Activated T-cell treated with anti-CD3 and anti-CD28 coated beads, Interleukin-2, amount 50 U/mL, for 24 hours (primary cell): Measurements from ENCODE around the gene GMDS.

Experiments used
- DNase-seq: peaks from one replicate; pipeline ENCODE4 v3.0.0-alpha.2; 2020
- H3K27ac Mint-ChIP-seq: 2 replicates; pipeline ENCODE4 v1.8.0; 2020; ENCODE audit warnings: mild to moderate bottlenecking, mixed read lengths
- H3K27me3 Mint-ChIP-seq: 2 replicates; pipeline ENCODE4 v1.8.0; 2020; ENCODE audit warnings: mixed read lengths
- H3K36me3 Mint-ChIP-seq: 2 replicates; pipeline ENCODE4 v1.8.0; 2020; ENCODE audit warnings: low read depth, mixed read lengths
- H3K4me1 Mint-ChIP-seq: 2 replicates; pipeline ENCODE4 v1.8.0; 2020; ENCODE audit warnings: low read depth, mixed read lengths
- H3K4me3 Mint-ChIP-seq: 2 replicates; pipeline ENCODE4 v1.8.0; 2020; ENCODE audit warnings: mild to moderate bottlenecking, moderate library complexity, mixed read lengths
- H3K9me3 Mint-ChIP-seq: 2 replicates; pipeline ENCODE4 v1.8.0; 2020; ENCODE audit warnings: mixed read lengths

GMDS gene

DNA sequence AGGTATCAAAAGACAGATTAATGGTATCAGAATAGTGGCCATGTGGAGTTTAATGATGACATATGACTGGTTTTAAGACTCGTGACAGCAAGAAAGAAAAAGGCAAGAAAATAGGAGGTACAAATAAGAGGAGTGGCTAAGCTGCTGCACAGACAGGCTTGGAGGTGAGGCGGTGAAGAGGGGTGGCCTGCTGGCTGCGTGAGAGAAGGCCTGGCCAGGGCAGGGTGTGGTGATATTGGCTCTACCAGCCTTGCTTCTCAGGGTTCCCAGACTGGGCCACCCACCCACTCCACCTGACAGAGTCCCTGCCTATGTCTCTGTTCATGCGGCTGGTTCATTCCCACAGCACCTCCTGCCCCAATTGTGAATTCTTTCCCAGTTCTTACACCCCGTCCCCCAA, 529.0 kb downstream of the GMDS start:
- H3K4me3 Mint-ChIP-seq: no peak overlapping the region
- no peak for DNase-seq
- H3K4me1 Mint-ChIP-seq: no peaks in the 10 kb centered on the region
- H3K36me3 Mint-ChIP-seq: peaks cover 21% of the 10 kb centered on the region
- H3K9me3 Mint-ChIP-seq: no peaks in the 10 kb centered on the region
- H3K27me3 Mint-ChIP-seq: no peaks in the 10 kb centered on the region
- H3K27ac Mint-ChIP-seq: no peak overlapping the region

DNA sequence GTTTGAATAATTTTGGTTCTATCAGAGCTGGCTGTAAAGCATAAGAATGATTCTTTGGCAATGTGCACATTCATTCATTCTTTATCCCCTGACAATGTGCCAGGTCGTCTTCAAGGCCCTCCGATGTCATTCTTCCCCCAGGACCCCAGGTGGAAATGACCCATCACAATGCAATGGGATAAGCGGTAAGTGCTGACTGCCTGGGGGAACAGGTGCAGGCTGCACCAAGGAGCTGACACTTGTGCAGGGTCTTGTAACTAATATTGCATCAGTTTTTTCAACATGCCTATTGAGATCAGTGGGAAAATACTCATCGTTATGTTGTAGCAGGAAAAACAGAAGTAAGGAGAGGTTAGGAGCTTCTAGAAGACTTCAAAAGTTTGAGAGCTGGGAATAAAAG, 530.1 kb downstream of the GMDS start:
- no peaks in the 10 kb centered on the region for H3K27me3 Mint-ChIP-seq
- no peak overlapping the region for H3K4me3 Mint-ChIP-seq
- peaks cover 21% of the 10 kb centered on the region for H3K36me3 Mint-ChIP-seq
- no peaks in the 10 kb centered on the region for H3K9me3 Mint-ChIP-seq
- no peak for DNase-seq
- no peak overlapping the region for H3K27ac Mint-ChIP-seq
- H3K4me1 Mint-ChIP-seq: no peaks in the 10 kb centered on the region

- Mint-ChIP-seq H3K9me3 (no peaks in the 10 kb centered on the region), H3K27ac (no peak overlapping the region), H3K27me3 (no peaks in the 10 kb centered on the region), H3K36me3 (peaks cover 21% of the 10 kb centered on the region), H3K4me1 (no peaks in the 10 kb centered on the region), H3K4me3 (no peak overlapping the region)
- DNase-seq: no peak
These were observed 530.8 kb downstream of the GMDS start for GRCh38 chr6:1714654-1715053.

GRCh38 chr6:1713016-1713600, 532.3 kb downstream of the GMDS start:
- DNase-seq: no peak
- Mint-ChIP-seq H3K9me3 (no peaks in the 10 kb centered on the region), H3K27me3 (no peaks in the 10 kb centered on the region)

DNA sequence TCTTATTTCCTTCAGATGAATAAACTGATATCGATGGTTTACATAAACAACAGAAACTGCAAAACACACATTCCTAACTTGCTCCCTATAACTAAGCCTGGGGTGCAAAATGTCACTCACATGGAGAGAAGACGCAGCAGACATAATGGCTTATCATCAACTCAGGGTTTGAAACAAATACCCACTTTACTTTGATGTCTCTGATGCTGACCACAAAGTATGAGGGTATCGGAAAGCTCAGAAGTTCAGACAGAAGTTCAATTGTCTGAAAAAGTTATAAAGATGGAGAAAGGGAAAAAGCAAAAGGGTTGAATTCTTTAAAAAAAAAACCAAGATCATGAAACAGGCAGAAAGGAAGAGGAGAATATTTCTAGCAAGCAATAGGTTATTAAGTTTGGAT, 533.0 kb downstream of the GMDS start:
- no peaks in the 10 kb centered on the region for H3K9me3 Mint-ChIP-seq
- H3K4me1 Mint-ChIP-seq: no peaks in the 10 kb centered on the region
- no peak for DNase-seq
- no peak overlapping the region for H3K27ac Mint-ChIP-seq
- no peaks in the 10 kb centered on the region for H3K27me3 Mint-ChIP-seq
- H3K4me3 Mint-ChIP-seq: no peak overlapping the region
- peaks cover 15% of the 10 kb centered on the region for H3K36me3 Mint-ChIP-seq

More at GRCh38 chr6:1713016-1713600, 532.3 kb downstream of the GMDS start:
- Mint-ChIP-seq H3K27ac (no peak overlapping the region), H3K4me1 (no peaks in the 10 kb centered on the region), H3K36me3 (peaks cover 18% of the 10 kb centered on the region), H3K4me3 (no peak overlapping the region)

- Mint-ChIP-seq H3K4me3 (no peak overlapping the region), H3K4me1 (no peaks in the 10 kb centered on the region), H3K9me3 (no peaks in the 10 kb centered on the region), H3K27ac (no peak overlapping the region), H3K36me3 (peaks cover 10% of the 10 kb centered on the region), H3K27me3 (no peaks in the 10 kb centered on the region)
- no peak for DNase-seq
These were observed 534.3 kb downstream of the GMDS start for GRCh38 chr6:1711136-1711535.

DNA sequence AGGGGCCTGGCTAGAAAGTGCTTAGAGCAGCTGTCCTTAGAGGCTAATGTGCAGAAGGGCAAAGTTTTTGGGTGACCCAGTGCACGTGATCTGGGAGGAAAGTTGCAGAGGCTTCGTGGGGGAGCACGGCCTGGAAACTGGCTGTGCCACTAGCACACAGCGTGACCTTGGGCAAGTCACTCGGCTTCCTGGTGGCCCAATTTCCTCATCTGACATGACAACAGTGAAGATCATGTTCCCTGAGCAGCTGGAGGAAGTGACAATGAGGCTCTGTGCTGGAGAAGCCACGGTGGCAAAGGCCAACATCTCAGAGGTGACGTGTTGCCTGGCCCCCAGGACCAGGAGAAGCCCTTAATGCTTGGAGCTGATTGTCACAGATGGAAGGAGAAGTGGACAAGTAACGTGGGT, 536.2 kb downstream of the GMDS start:
- no peak overlapping the region for H3K4me3 Mint-ChIP-seq
- no peaks in the 10 kb centered on the region for H3K27me3 Mint-ChIP-seq
- no peak for DNase-seq
- H3K9me3 Mint-ChIP-seq: no peaks in the 10 kb centered on the region
- peaks cover under 1% of the 10 kb centered on the region for H3K36me3 Mint-ChIP-seq
- no peak overlapping the region for H3K27ac Mint-ChIP-seq
- no peaks in the 10 kb centered on the region for H3K4me1 Mint-ChIP-seq

DNA sequence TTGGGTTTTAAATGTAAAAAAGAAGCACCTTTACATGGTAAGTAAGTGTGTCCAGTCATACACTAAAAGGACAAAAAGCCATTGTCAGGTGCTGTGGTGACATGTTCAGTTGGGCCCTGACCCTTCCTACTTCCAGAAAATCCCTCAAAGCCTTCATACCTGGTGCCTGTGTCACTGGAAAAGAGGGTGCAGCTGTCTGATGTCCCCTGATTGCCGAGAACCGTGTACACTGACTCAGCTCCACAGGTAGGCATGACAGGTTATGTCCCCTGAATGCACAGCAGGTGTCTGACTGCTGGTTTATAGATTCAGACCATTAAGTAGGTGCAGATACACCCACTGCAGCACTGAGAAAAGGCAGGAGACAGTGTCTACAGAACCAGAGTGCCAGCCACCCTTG, 536.6 kb downstream of the GMDS start:
- no peaks in the 10 kb centered on the region for H3K4me1 Mint-ChIP-seq
- H3K36me3 Mint-ChIP-seq: no peaks in the 10 kb centered on the region
- no peak for DNase-seq
- no peak overlapping the region for H3K27ac Mint-ChIP-seq
- no peaks in the 10 kb centered on the region for H3K9me3 Mint-ChIP-seq
- H3K4me3 Mint-ChIP-seq: no peak overlapping the region
- no peaks in the 10 kb centered on the region for H3K27me3 Mint-ChIP-seq

DNA sequence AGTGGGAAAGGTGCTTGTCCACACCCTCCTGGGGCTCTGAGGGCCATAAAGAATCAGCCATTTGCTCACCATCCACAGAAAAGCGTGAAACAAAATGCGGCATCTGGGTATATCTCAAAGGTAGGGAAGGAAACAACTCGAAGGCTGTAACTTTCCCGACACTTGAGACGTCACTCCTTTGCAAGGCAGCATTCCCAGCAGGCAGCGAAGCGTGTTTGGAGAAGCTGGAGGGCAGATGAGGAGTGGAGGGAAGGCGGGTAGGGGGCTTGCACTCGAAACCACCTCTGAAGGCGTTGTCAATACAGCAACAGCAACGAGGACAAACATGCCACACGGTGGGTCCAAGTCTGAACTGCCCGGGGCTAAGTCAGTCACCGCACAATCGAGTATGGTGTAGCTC, 537.3 kb downstream of the GMDS start:
- DNase-seq: no peak
- no peaks in the 10 kb centered on the region for H3K9me3 Mint-ChIP-seq
- H3K4me3 Mint-ChIP-seq: no peak overlapping the region
- no peaks in the 10 kb centered on the region for H3K4me1 Mint-ChIP-seq
- no peaks in the 10 kb centered on the region for H3K27me3 Mint-ChIP-seq
- H3K27ac Mint-ChIP-seq: no peak overlapping the region
- no peaks in the 10 kb centered on the region for H3K36me3 Mint-ChIP-seq

GRCh38 chr6:1705630-1706029, 539.8 kb downstream of the GMDS start:
- no peak overlapping the region for H3K27ac Mint-ChIP-seq
- DNase-seq: no peak
- H3K4me1 Mint-ChIP-seq: no peaks in the 10 kb centered on the region
- no peak overlapping the region for H3K4me3 Mint-ChIP-seq
- no peaks in the 10 kb centered on the region for H3K36me3 Mint-ChIP-seq
- no peaks in the 10 kb centered on the region for H3K9me3 Mint-ChIP-seq
- no peaks in the 10 kb centered on the region for H3K27me3 Mint-ChIP-seq

DNA sequence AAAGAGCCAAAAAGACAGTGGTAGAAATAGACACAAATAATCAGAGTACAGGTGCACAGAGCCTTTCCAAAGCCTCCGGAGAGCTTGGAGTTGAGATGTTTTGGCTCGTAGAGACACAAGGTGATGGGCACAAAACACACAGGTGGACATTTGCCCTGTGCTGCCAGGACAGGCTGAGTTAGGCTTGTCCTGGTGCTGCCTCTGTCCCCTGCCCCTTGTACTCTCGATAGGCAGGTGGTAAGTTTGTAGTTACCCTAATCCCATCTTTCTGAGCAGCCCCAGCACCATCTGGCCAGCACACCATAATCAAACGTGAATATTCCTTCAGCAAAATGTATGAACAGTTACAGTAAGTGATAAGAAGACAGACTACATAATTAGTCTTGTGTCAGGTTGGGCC, 540.2 kb downstream of the GMDS start:
- DNase-seq: no peak
- H3K27ac Mint-ChIP-seq: no peak overlapping the region
- no peaks in the 10 kb centered on the region for H3K36me3 Mint-ChIP-seq
- no peaks in the 10 kb centered on the region for H3K9me3 Mint-ChIP-seq
- H3K4me3 Mint-ChIP-seq: no peak overlapping the region
- H3K4me1 Mint-ChIP-seq: no peaks in the 10 kb centered on the region
- no peaks in the 10 kb centered on the region for H3K27me3 Mint-ChIP-seq

GRCh38 chr6:1704711-1705110, 540.7 kb downstream of the GMDS start:
- DNase-seq: no peak
- Mint-ChIP-seq H3K27ac (no peak overlapping the region), H3K9me3 (no peaks in the 10 kb centered on the region)

DNA sequence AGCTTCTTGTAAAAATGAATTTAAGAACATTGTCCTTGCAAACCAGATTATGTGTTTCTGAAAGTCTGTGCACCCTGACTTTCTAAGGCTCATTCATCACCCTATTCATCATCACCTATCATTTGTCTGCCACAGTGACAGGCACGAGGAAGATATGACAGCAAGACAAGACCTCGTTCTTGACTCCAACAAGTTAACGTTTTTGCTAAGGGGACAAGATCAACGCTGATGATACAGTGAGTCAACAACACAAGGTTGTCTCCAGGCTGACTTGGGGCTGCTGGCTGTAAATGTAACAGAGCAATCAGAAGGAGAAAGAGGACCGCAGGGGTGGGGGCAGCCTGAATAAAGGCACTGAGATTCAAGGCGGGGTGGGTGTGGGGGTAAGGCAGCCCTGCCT, 541.5 kb downstream of the GMDS start:
- Mint-ChIP-seq H3K27ac (no peak overlapping the region), H3K27me3 (no peaks in the 10 kb centered on the region)

More at GRCh38 chr6:1704711-1705110, 540.7 kb downstream of the GMDS start:
- Mint-ChIP-seq H3K4me1 (no peaks in the 10 kb centered on the region), H3K4me3 (no peak overlapping the region), H3K27me3 (no peaks in the 10 kb centered on the region), H3K36me3 (no peaks in the 10 kb centered on the region)

GRCh38 chr6:1703091-1703855, 542.1 kb downstream of the GMDS start:
- Mint-ChIP-seq H3K9me3 (no peaks in the 10 kb centered on the region), H3K36me3 (no peaks in the 10 kb centered on the region), H3K4me1 (no peaks in the 10 kb centered on the region), H3K4me3 (no peak overlapping the region), H3K27ac (no peak overlapping the region), H3K27me3 (no peaks in the 10 kb centered on the region)
- DNase-seq: no peak

More for the DNA sequence above, 541.5 kb downstream of the GMDS start:
- Mint-ChIP-seq H3K9me3 (no peaks in the 10 kb centered on the region), H3K36me3 (no peaks in the 10 kb centered on the region), H3K4me1 (no peaks in the 10 kb centered on the region), H3K4me3 (no peak overlapping the region)
- no peak for DNase-seq

DNA sequence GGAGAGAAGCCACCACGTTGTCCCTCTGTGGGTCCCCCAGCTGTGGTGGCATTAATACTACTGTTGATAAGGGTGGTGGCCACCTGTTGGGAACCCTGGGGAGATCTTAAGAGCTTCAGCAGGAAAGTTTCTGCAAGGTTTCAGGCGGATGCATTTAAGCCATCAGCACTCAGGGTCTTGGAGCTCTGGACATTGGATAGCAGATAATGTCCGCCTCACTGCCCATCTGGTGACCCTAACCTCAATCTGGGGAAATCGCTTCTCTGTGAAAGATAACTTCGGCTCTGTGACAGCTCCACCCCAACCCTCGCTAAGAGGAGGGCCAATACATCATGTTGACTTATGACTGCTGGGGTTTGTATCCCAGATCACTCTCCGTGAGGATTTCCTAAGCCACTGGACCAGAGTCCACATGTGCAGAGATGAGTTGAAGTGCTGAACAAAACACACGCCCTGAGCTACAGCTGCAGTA, 542.8 kb downstream of the GMDS start:
- Mint-ChIP-seq H3K9me3 (no peaks in the 10 kb centered on the region), H3K27ac (no peak overlapping the region)

More for the DNA sequence above, 542.8 kb downstream of the GMDS start:
- Mint-ChIP-seq H3K27me3 (no peaks in the 10 kb centered on the region), H3K4me1 (no peaks in the 10 kb centered on the region), H3K4me3 (no peak overlapping the region), H3K36me3 (no peaks in the 10 kb centered on the region)
- DNase-seq: no peak
